Testis (tissue), 3 donors: ENCODE measurements around the gene TMUB1. TPM values are rescaled to one million over a fixed set of nuclear protein-coding genes. Genes with fewer than 3 reads are reported as not detected.

Experiments
- DNase-seq: peaks from one replicate; pipeline ENCODE4 v3.0.0-alpha.2; 2019
- H3K27ac ChIP-seq, 2 donors: fragments of 200-600 bp; sonication (generic); one replicate each; pipeline ENCODE4 v1.5.1; 2019
- H3K27me3 ChIP-seq: fragments of 200-600 bp; sonication (generic); one replicate; pipeline ENCODE4 v1.5.1; 2019
- H3K36me3 ChIP-seq: fragments of 200-600 bp; sonication (generic); one replicate; pipeline ENCODE4 v1.5.1; 2017; ENCODE audit warnings: low read depth; ENCODE audit errors: missing control alignments
- H3K4me1 ChIP-seq: fragments of 200-600 bp; sonication (generic); one replicate; pipeline ENCODE4 v1.5.1; 2019
- H3K4me3 ChIP-seq, 2 donors: fragments of 200-600 bp; sonication (generic); one replicate each; pipeline ENCODE4 v1.5.1; 2017 to 2019
- H3K9me3 ChIP-seq: fragments of 200-600 bp; sonication (generic); one replicate; pipeline ENCODE4 v1.5.1; 2017
- CTCF ChIP-seq, 3 experiments: fragments of 450-650 bp in 2 of 3; fragments of 200-600 bp in 1 of 3; sonication (generic) in 1 of 3; IDR thresholded peaks; one replicate each; pipeline ENCODE4 v1.5.1; 2016 to 2019; ENCODE audit warnings: antibody characterized with exemption in 3 of 3, mild to moderate bottlenecking in 2 of 3, moderate library complexity in 1 of 3
- POLR2A ChIP-seq: fragments of 450-650 bp; IDR thresholded peaks from one replicate; pipeline ENCODE4 v1.6.1; 2017; ENCODE audit warnings: antibody characterized with exemption, mild to moderate bottlenecking, moderate library complexity
- WGBS, 2 donors: methylation state at CpG; one replicate each; pipeline ENCODE4 v1.1.5; 2018; 5-methylcytosine and 5-hydroxymethylcytosine counted together
- intact Hi-C: fragments of 100-400 bp; cut with DNase I; formaldehyde crosslinking; loops from one replicate; pipeline ENCODE4 v1.15.1; 2023; ENCODE audit warnings: low total_unique reads
- polyA plus RNA-seq: library from polyadenylated mRNA; stranded (reverse); fragments of 350-450 nt; fragmentation: Illumina TruSeq; extraction: RNeasy Lipid Tissue Mini Kit (QIAGEN cat#74804); gene quantifications from one replicate; pipeline ENCODE4 v1.2.3, GENCODE V29; 2014; ENCODE audit warnings: low read depth, low replicate concordance; ENCODE audit not compliant: insufficient read depth
- total RNA-seq, 2 donors: library from RNA; depleted of rRNA; stranded (reverse); fragments of >200 nt; gene quantifications; one replicate each; pipeline ENCODE4 v1.2.3, GENCODE V29; 2016

The TMUB1 gene
- total and polyA plus RNA-seq, 3 donors from 2014 or later, result 30.8 to 68.7 (median 63.2) TPM

- no peaks in the 10 kb centered on the region for H3K36me3 ChIP-seq
Measured at GRCh38 chr7:151075978-151076426, 7.3 kb downstream of the TMUB1 start.

GRCh38 chr7:151075662-151075971 lies 7.7 kb downstream of the TMUB1 start:
- TF ChIP-seq POLR2A (no peak), CTCF (IDR thresholded peaks at IDR 0.05) (no peak)
- H3K4me1 ChIP-seq, result peaks cover 22% of the 10 kb centered on the region
- H3K4me3 ChIP-seq, result no peak overlapping the region
- H3K27ac ChIP-seq, result no peak overlapping the region
- H3K27me3 ChIP-seq, result no peaks in the 10 kb centered on the region
- H3K36me3 ChIP-seq, result no peaks in the 10 kb centered on the region
- H3K9me3 ChIP-seq, result no peaks in the 10 kb centered on the region
- DNase-seq, result no peak
- intact Hi-C loops, result no loop called here
- 84 to 94% methylated on average over 6 to 7 of the region's 7 CpGs for WGBS, 2 donors

More at GRCh38 chr7:151075978-151076426, 7.3 kb downstream of the TMUB1 start:
- Histone ChIP-seq H3K27ac (no peak overlapping the region), H3K4me1 (peaks cover 22% of the 10 kb centered on the region), H3K9me3 (no peaks in the 10 kb centered on the region), H3K4me3 (no peak overlapping the region), H3K27me3 (no peaks in the 10 kb centered on the region)
- 82 to 90% methylated on average over 22 of the region's 22 CpGs for WGBS, 2 donors
- intact Hi-C loops, result no loop called here
- TF ChIP-seq CTCF (IDR thresholded peaks at IDR 0.05) (no peak), POLR2A (no peak)
- DNase-seq, result no peak

- 93% methylated on average over 13 to 26 of the region's 26 CpGs for WGBS, 2 donors
- Histone ChIP-seq H3K9me3 (no peaks in the 10 kb centered on the region), H3K4me1 (peaks cover 22% of the 10 kb centered on the region), H3K27me3 (no peaks in the 10 kb centered on the region), H3K27ac (no peak overlapping the region), H3K36me3 (no peaks in the 10 kb centered on the region), H3K4me3 (no peak overlapping the region)
- DNase-seq, result no peak
- intact Hi-C loops, result no loop called here
- no peak for TF ChIP-seq POLR2A
- no peak for TF ChIP-seq CTCF (IDR thresholded peaks at IDR 0.05)
Measured at GRCh38 chr7:151074817-151075661, 8.3 kb downstream of the TMUB1 start.

- H3K4me3 ChIP-seq, result no peak overlapping the region
- no peaks in the 10 kb centered on the region for H3K9me3 ChIP-seq
- no peaks in the 10 kb centered on the region for H3K27me3 ChIP-seq
- no peak for TF ChIP-seq CTCF (IDR thresholded peaks at IDR 0.05)
- no peak for TF ChIP-seq POLR2A
- 88 to 91% methylated on average over 12 to 17 of the region's 17 CpGs for WGBS, 2 donors
- no peaks in the 10 kb centered on the region for H3K36me3 ChIP-seq
- H3K4me1 ChIP-seq, result peaks cover 12% of the 10 kb centered on the region
- intact Hi-C loops, result no loop called here
- no peak overlapping the region for H3K27ac ChIP-seq
- DNase-seq, result no peak
Measured at GRCh38 chr7:151073990-151074389, 9.3 kb downstream of the TMUB1 start.
